Mucosa of descending colon (tissue), 3 donors: ENCODE data around the gene ADO. TPM values are rescaled to one million over a fixed set of nuclear protein-coding genes. Genes with fewer than 3 reads are reported as not detected.

Source experiments
- ATAC-seq: fragments of 200-7000 bp; cut with Tn5 transposase; one replicate; pipeline ENCODE4 v1.9.1; 2020; ENCODE audit warnings: mild to moderate bottlenecking, moderate library complexity
- DNase-seq, 3 donors: peaks; one replicate each; pipeline ENCODE4 v3.0.0-alpha.2; 2020
- H3K36me3 ChIP-seq: fragments of 200-600 bp; one replicate; pipeline ENCODE4 v1.8.0; 2021; ENCODE audit warnings: low read depth, mild to moderate bottlenecking
- H3K4me1 ChIP-seq: fragments of 200-600 bp; one replicate; pipeline ENCODE4 v1.8.0; 2021; ENCODE audit warnings: low read depth, mild to moderate bottlenecking
- H3K4me3 ChIP-seq: fragments of 200-600 bp; one replicate; pipeline ENCODE4 v1.8.0; 2021; ENCODE audit warnings: mild to moderate bottlenecking
- H3K9me3 ChIP-seq: fragments of 200-600 bp; one replicate; pipeline ENCODE4 v1.8.0; 2021; ENCODE audit warnings: mild to moderate bottlenecking
- CTCF ChIP-seq: fragments of 200-600 bp; IDR thresholded peaks from one replicate; pipeline ENCODE4 v1.8.0; 2022; ENCODE audit warnings: antibody characterized with exemption, mild to moderate bottlenecking
- intact Hi-C, 2 donors: fragments of 100-400 bp; cut with DNase I in 1 of 2; cut with micrococcal nuclease in 1 of 2; formaldehyde crosslinking; loops; one replicate each; pipeline versions ENCODE4 v1.11.0 to v1.11.1; 2022; cut with DNase I, micrococcal nuclease
- total RNA-seq, 3 donors: library from RNA; stranded (reverse); fragmentation: NEBNext Ultra II Directional in 2 of 3; extraction: Animal tissue kit (Norgen Biotek cat#: 25700) in 2 of 3; gene quantifications; one replicate each; pipeline versions ENCODE4 v1.2.1 to v1.2.4, GENCODE V29; 2021 to 2023
- donor health status: DM: no; HTN: no; CAD: no; lungs with moderate emphysema.
- donor health status: DM: no; HTN: no; CAD: no.
- donor health status: DM: no; HTN: yes; CAD: no.

The ADO gene
- total RNA-seq, 3 donors from 2014 or later: 10.1 to 16.8 (median 10.3) TPM

DNA sequence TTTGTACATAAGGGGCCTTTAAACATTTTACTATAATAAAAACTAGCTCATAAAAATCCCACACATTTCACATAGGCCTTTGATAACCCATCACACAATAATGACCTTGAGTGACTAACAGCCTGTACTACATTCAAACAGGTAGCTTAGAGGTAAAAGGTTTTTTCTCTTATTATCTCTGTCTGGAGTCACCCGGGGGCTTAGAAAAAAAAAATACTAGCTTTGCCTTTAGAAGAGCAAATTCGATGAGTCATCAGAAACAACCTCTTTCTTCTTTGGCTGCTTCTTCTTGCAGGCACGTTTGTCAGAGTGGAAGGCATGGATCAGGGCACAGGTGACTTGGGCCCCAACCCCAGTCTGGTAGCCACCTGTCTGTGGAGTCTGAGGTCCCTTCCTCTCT is 43.4 kb upstream of the ADO start:
- intact Hi-C loops: no loop called here
- Histone ChIP-seq H3K4me3 (no peak overlapping the region), H3K9me3 (no peaks in the 10 kb centered on the region), H3K36me3 (no peaks in the 10 kb centered on the region), H3K4me1 (no peaks in the 10 kb centered on the region)
- TF ChIP-seq CTCF: no peak
- ATAC-seq: no peak
- no peak for DNase-seq

GRCh38 chr10:62763155-62763554 is 41.4 kb upstream of the ADO start:
- intact Hi-C loops: no loop called here
- DNase-seq (no peak), ATAC-seq (no peak)
- Histone ChIP-seq H3K4me1 (no peaks in the 10 kb centered on the region), H3K9me3 (no peaks in the 10 kb centered on the region), H3K4me3 (no peak overlapping the region), H3K36me3 (no peaks in the 10 kb centered on the region)
- TF ChIP-seq CTCF: no peak

DNA sequence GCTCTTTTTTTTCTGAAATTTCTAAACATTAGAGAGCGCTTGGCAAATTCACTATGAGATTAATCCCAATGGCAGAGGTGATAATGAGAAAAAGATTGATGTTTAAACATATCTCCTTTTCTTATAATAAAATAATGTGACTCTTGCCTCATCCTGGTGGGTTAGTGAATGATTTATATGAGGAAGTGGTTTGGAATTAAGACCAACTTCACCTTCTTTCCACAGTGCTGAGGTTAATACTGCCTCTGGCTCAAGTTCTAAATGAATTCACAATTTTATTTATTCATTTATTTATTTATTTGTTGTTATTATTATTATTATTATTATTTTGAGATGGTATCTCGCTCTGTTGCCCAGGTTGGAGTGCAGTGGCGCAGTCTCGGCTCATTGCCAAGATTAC is 40.5 kb upstream of the ADO start:
- TF ChIP-seq CTCF: no peak

GRCh38 chr10:62765726-62766125 is 38.8 kb upstream of the ADO start:
- H3K36me3 ChIP-seq: no peaks in the 10 kb centered on the region
- no peak for TF ChIP-seq CTCF
- no peaks in the 10 kb centered on the region for H3K9me3 ChIP-seq
- intact Hi-C loops: no loop called here
- no peak overlapping the region for H3K4me3 ChIP-seq
- H3K4me1 ChIP-seq: no peaks in the 10 kb centered on the region
- ATAC-seq: no peak
- DNase-seq: no peak

More for the DNA sequence above, 40.5 kb upstream of the ADO start:
- Histone ChIP-seq H3K4me1 (no peaks in the 10 kb centered on the region), H3K9me3 (no peaks in the 10 kb centered on the region), H3K36me3 (no peaks in the 10 kb centered on the region), H3K4me3 (no peak overlapping the region)
- ATAC-seq: no peak
- DNase-seq: no peak
- intact Hi-C loops: no loop called here

- Histone ChIP-seq H3K4me1 (no peaks in the 10 kb centered on the region), H3K4me3 (no peak overlapping the region), H3K9me3 (no peaks in the 10 kb centered on the region), H3K36me3 (no peaks in the 10 kb centered on the region)
- ATAC-seq: no peak
- intact Hi-C loops: no loop called here
- no peak for DNase-seq
- no peak for TF ChIP-seq CTCF
These were observed 38.1 kb upstream of the ADO start for GRCh38 chr10:62766386-62766785.

GRCh38 chr10:62769574-62770242 is 34.8 kb upstream of the ADO start:
- no peak for DNase-seq
- Histone ChIP-seq H3K4me3 (no peak overlapping the region), H3K36me3 (no peaks in the 10 kb centered on the region), H3K9me3 (no peaks in the 10 kb centered on the region), H3K4me1 (no peaks in the 10 kb centered on the region)
- TF ChIP-seq CTCF: no peak
- intact Hi-C loops: no loop called here
- no peak for ATAC-seq
